ENCODE data around the gene GRIA3. TPM values are rescaled to one million over a fixed set of nuclear protein-coding genes. Genes with fewer than 3 reads are reported as not detected.

The GRIA3 gene
- total RNA-seq, 1 donor from 2014 or later: 18.6 TPM

DNA sequence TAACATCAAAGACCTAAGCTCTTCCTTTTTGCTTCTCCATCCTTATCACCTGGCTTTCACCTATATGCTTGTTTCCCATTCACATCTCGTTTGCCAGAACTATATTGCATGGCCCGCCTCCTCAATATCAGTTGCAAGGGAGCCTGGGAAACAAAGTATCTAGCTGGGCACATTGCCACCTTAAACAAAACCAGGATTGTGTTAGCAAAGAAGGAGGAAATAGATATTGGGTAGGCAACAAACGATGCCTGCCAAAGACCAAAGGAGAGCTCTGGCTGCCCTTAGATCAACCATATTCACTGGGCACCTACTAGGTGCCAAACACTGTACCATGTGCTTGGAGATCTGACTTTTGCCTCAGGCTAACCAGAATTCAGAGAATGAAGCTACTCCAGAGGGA is 107.5 kb downstream of the GRIA3 start:
- no peak for TF ChIP-seq EZH2 (IDR thresholded peaks at IDR 0.05; ENCODE audit: insufficient read depth, low read length)
- TF ChIP-seq, protein P1, sequence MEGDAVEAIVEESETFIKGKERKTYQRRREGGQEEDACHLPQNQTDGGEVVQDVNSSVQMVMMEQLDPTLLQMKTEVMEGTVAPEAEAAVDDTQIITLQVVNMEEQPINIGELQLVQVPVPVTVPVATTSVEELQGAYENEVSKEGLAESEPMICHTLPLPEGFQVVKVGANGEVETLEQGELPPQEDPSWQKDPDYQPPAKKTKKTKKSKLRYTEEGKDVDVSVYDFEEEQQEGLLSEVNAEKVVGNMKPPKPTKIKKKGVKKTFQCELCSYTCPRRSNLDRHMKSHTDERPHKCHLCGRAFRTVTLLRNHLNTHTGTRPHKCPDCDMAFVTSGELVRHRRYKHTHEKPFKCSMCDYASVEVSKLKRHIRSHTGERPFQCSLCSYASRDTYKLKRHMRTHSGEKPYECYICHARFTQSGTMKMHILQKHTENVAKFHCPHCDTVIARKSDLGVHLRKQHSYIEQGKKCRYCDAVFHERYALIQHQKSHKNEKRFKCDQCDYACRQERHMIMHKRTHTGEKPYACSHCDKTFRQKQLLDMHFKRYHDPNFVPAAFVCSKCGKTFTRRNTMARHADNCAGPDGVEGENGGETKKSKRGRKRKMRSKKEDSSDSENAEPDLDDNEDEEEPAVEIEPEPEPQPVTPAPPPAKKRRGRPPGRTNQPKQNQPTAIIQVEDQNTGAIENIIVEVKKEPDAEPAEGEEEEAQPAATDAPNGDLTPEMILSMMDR (IDR thresholded peaks at IDR 0.05; ENCODE audit: insufficient read depth, low read depth, low read length): no peak
- no peak overlapping the region for H3K27ac Mint-ChIP-seq (ENCODE audit: unreplicated experiment)

DNA sequence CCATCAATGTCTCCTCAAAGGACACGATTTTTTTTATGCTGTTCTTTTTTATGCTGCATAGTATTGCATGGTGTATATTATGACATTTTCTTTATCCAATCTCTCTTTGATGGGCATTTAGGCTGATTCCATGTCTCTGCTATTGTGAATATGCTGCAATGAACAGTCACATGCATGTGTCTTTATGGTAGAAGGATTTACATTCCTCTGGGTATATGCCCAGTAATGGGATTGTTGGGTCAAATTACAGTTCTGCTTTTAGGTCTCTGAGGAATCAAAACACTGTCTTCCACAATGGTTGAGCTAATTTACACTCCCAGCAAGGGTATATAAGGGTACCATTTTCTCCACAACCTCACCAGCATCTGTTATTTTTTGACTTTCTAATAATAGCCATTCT is 113.9 kb downstream of the GRIA3 start:
- H3K36me3 Mint-ChIP-seq (ENCODE audit: low read depth, unreplicated experiment): no peaks in the 10 kb centered on the region
- Histone ChIP-seq H3K27ac (ENCODE audit: low read depth, low read length) (no peak overlapping the region), H3K9ac (ENCODE audit: low read length) (no peak overlapping the region), H3K79me2 (ENCODE audit: insufficient read depth, low read length) (no peaks in the 10 kb centered on the region), H3K4me1 (ENCODE audit: insufficient read depth, low read length) (no peaks in the 10 kb centered on the region), H4K20me1 (ENCODE audit: insufficient read depth, low read length) (no peaks in the 10 kb centered on the region), H2AFZ (ENCODE audit: low read depth, low read length) (no peak overlapping the region), H3K27me3 (ENCODE audit: insufficient read depth, low read length) (no peaks in the 10 kb centered on the region), H3K4me2 (ENCODE audit: low read length) (no peak overlapping the region), H3K9me3 (ENCODE audit: insufficient read depth, low read depth, low read length) (no peaks in the 10 kb centered on the region), H3K4me3 (ENCODE audit: insufficient read depth, low read depth, low read length) (no peak overlapping the region), H3K36me3 (ENCODE audit: insufficient read depth, low read length) (no peaks in the 10 kb centered on the region)
- no peak overlapping the region for H3K27ac Mint-ChIP-seq (ENCODE audit: unreplicated experiment)
- H3K4me1 Mint-ChIP-seq (ENCODE audit: low read depth, unreplicated experiment): peaks cover 7% of the 10 kb centered on the region
- no peak for DNase-seq (ENCODE audit: low read depth)
- no peak overlapping the region for H3K4me3 Mint-ChIP-seq (ENCODE audit: unreplicated experiment)
- no peaks in the 10 kb centered on the region for H3K27me3 Mint-ChIP-seq (ENCODE audit: low read depth, unreplicated experiment)
- no peak for TF ChIP-seq EZH2 (IDR thresholded peaks at IDR 0.05; ENCODE audit: insufficient read depth, low read length)
- TF ChIP-seq, protein P1 (IDR thresholded peaks at IDR 0.05; ENCODE audit: insufficient read depth, low read depth, low read length): no peak
- no peaks in the 10 kb centered on the region for H3K9me3 Mint-ChIP-seq (ENCODE audit: unreplicated experiment)
- peak; percentile 95 for FAIRE-seq

More for the DNA sequence above, 107.5 kb downstream of the GRIA3 start:
- Mint-ChIP-seq H3K36me3 (ENCODE audit: low read depth, unreplicated experiment) (no peaks in the 10 kb centered on the region), H3K4me1 (ENCODE audit: low read depth, unreplicated experiment) (no peaks in the 10 kb centered on the region), H3K9me3 (ENCODE audit: unreplicated experiment) (no peaks in the 10 kb centered on the region), H3K4me3 (ENCODE audit: unreplicated experiment) (no peak overlapping the region), H3K27me3 (ENCODE audit: low read depth, unreplicated experiment) (no peaks in the 10 kb centered on the region)
- Histone ChIP-seq H3K9ac (ENCODE audit: low read length) (no peak overlapping the region), H3K4me3 (ENCODE audit: insufficient read depth, low read depth, low read length) (no peak overlapping the region), H4K20me1 (ENCODE audit: insufficient read depth, low read length) (no peaks in the 10 kb centered on the region), H3K27me3 (ENCODE audit: insufficient read depth, low read length) (no peaks in the 10 kb centered on the region), H3K9me3 (ENCODE audit: insufficient read depth, low read depth, low read length) (no peaks in the 10 kb centered on the region), H2AFZ (ENCODE audit: low read depth, low read length) (no peak overlapping the region), H3K36me3 (ENCODE audit: insufficient read depth, low read length) (no peaks in the 10 kb centered on the region), H3K4me2 (ENCODE audit: low read length) (no peak overlapping the region), H3K79me2 (ENCODE audit: insufficient read depth, low read length) (no peaks in the 10 kb centered on the region), H3K27ac (ENCODE audit: low read depth, low read length) (no peak overlapping the region), H3K4me1 (ENCODE audit: insufficient read depth, low read length) (no peaks in the 10 kb centered on the region)
- no peak for FAIRE-seq
- DNase-seq (ENCODE audit: low read depth): no peak

DNA sequence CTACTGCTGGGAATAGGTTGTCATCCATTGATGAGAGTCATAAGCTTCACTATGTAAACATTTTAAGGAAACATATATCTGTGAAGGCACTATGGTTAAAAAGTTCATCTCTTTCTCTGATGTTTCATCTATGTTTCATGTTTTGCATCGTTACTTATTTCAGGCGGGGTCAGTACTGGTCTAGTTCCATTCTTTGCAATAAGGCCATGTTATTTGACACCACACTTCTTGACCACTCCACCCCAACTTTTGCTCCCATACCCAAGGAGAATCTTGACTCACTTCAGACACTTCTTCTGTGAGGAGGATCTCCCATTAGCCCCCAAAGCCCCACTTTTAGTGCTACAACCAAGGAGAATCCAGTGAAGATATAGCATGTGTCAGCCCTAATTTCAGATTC is 119.4 kb downstream of the GRIA3 start:
- TF ChIP-seq, protein P1 (IDR thresholded peaks at IDR 0.05; ENCODE audit: insufficient read depth, low read depth, low read length): no peak
- TF ChIP-seq EZH2 (IDR thresholded peaks at IDR 0.05; ENCODE audit: insufficient read depth, low read length): no peak
- no peak overlapping the region for H3K27ac Mint-ChIP-seq (ENCODE audit: unreplicated experiment)
- FAIRE-seq (peak; percentile 83), DNase-seq (ENCODE audit: low read depth) (no peak)
- Histone ChIP-seq H3K27me3 (ENCODE audit: insufficient read depth, low read length) (no peaks in the 10 kb centered on the region), H3K27ac (ENCODE audit: low read depth, low read length) (no peak overlapping the region), H3K79me2 (ENCODE audit: insufficient read depth, low read length) (no peaks in the 10 kb centered on the region), H3K4me1 (ENCODE audit: insufficient read depth, low read length) (no peaks in the 10 kb centered on the region), H4K20me1 (ENCODE audit: insufficient read depth, low read length) (no peaks in the 10 kb centered on the region), H3K4me2 (ENCODE audit: low read length) (no peak overlapping the region), H3K9me3 (ENCODE audit: insufficient read depth, low read depth, low read length) (no peaks in the 10 kb centered on the region), H3K9ac (ENCODE audit: low read length) (no peak overlapping the region), H3K4me3 (ENCODE audit: insufficient read depth, low read depth, low read length) (no peak overlapping the region), H2AFZ (ENCODE audit: low read depth, low read length) (no peak overlapping the region), H3K36me3 (ENCODE audit: insufficient read depth, low read length) (no peaks in the 10 kb centered on the region)
- H3K36me3 Mint-ChIP-seq (ENCODE audit: low read depth, unreplicated experiment): peaks cover 5% of the 10 kb centered on the region
- H3K27me3 Mint-ChIP-seq (ENCODE audit: low read depth, unreplicated experiment): no peaks in the 10 kb centered on the region
- H3K9me3 Mint-ChIP-seq (ENCODE audit: unreplicated experiment): no peaks in the 10 kb centered on the region
- peaks cover 7% of the 10 kb centered on the region for H3K4me1 Mint-ChIP-seq (ENCODE audit: low read depth, unreplicated experiment)
- no peak overlapping the region for H3K4me3 Mint-ChIP-seq (ENCODE audit: unreplicated experiment)
